Activated CD4-positive, alpha-beta T cell treated with anti-CD3 and anti-CD28 coated beads, Interleukin-2, amount 10 ng/mL, durations not matched to agents 7 days and 5 days (primary cell): ENCODE data around the gene GPR108. TPM values are rescaled to one million over a fixed set of nuclear protein-coding genes. Genes with fewer than 3 reads are reported as not detected.
A peak's percentile ranks its signal among the peaks of the same experiment; 100 is the strongest.

Source experiments
- CTCF ChIA-PET: fragments of 350-600 bp; sonication (Branson Sonifier 250); formaldehyde crosslinking; loops from one replicate; lab custom pipeline; 2021; ENCODE audit warnings: antibody characterized with exemption; lab: Charles Lee
- POLR2A ChIA-PET: fragments of 350-600 bp; sonication (Branson Sonifier 250); formaldehyde crosslinking; loops from one replicate; lab custom pipeline; 2021; ENCODE audit warnings: antibody characterized with exemption; lab: Charles Lee
- DNase-seq: peaks from one replicate; pipeline ENCODE4 v3.0.0-alpha.2; 2020
- H3K27ac Mint-ChIP-seq: one replicate; pipeline ENCODE4 v1.8.0; 2021; ENCODE audit warnings: mild to moderate bottlenecking, moderate library complexity, mixed read lengths
- H3K27me3 Mint-ChIP-seq: one replicate; pipeline ENCODE4 v1.8.0; 2021; ENCODE audit warnings: mixed read lengths
- H3K36me3 Mint-ChIP-seq: one replicate; pipeline ENCODE4 v1.8.0; 2021; ENCODE audit warnings: low read depth, mixed read lengths
- H3K4me1 Mint-ChIP-seq: one replicate; pipeline ENCODE4 v1.8.0; 2021; ENCODE audit warnings: mixed read lengths
- H3K4me3 Mint-ChIP-seq: one replicate; pipeline ENCODE4 v1.8.0; 2021; ENCODE audit warnings: mild to moderate bottlenecking, moderate library complexity, mixed read lengths
- H3K9me3 Mint-ChIP-seq: one replicate; pipeline ENCODE4 v1.8.0; 2021; ENCODE audit warnings: mixed read lengths
- total RNA-seq, 2 experiments: library from RNA; stranded (reverse); gene quantifications; one replicate each; pipeline ENCODE4 v1.2.3, GENCODE V29; 2021

Gene GPR108
- total RNA-seq, 2 experiments from 2014 or later = 64.6 TPM

DNA sequence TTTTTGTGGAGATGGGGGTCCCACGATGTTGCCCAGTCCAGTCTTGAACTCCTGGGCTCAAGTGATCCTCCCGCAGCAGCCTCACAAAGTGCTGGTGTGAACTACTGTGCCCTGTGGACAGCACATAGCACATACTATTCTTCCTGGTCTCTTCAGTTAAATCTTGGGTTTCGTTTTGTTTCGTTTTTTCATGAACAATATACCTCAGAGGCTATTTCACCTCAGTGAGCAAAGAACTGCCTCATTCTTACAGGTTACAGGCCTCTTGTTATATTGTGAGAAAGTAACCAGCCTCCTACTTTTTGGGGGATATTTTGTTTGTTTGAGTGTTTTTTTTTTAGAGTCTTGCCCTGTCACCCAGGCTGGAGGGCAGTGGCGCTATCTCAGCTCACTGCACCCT is 15.6 kb downstream of the GPR108 start:
- Mint-ChIP-seq H3K4me1 (peaks cover 43% of the 10 kb centered on the region), H3K27ac (no peak overlapping the region), H3K9me3 (peaks cover 4% of the 10 kb centered on the region), H3K4me3 (no peak overlapping the region), H3K36me3 (no peaks in the 10 kb centered on the region), H3K27me3 (peaks cover 2% of the 10 kb centered on the region)
- POLR2A ChIA-PET = interaction anchor here (0.6 kb wide), 1 partner anchor 169 kb away, joined by 5 read pairs; no protein-coding TSS in a partner anchor
- no peak for DNase-seq
- CTCF ChIA-PET = interaction anchor here (1.0 to 1.6 kb wide), 4 partner anchors 15 to 142 kb away, joined by 3 to 4 read pairs (median 3); no protein-coding TSS in a partner anchor

DNA sequence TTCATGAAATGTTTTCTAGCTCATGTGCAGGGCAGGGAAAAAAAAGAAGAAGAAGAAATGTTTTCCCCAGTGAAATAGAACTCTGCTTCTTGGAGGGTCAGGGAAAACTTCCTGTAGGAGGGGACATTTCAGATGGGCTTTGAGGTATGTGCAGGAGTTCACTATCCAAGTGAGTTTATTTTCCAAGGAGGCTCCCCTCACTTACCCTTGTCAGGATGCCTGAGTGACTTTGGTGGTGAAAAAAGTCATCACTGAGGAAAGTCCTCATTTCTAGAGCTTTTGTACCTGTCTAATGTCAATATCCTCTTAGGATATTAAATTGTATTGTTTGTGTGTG is 16.3 kb downstream of the GPR108 start:
- CTCF ChIA-PET = interaction anchor here (1.0 to 1.6 kb wide), 4 partner anchors 15 to 40 kb away, joined by 3 read pairs; no protein-coding TSS in a partner anchor
- Mint-ChIP-seq H3K4me3 (no peak overlapping the region), H3K9me3 (peaks cover 4% of the 10 kb centered on the region), H3K27ac (no peak overlapping the region), H3K36me3 (no peaks in the 10 kb centered on the region), H3K27me3 (peaks cover 7% of the 10 kb centered on the region), H3K4me1 (peaks cover 44% of the 10 kb centered on the region)
- POLR2A ChIA-PET = interaction anchor here (0.6 kb wide), 1 partner anchor 170 kb away, joined by 5 read pairs; no protein-coding TSS in a partner anchor
- no peak for DNase-seq

DNA sequence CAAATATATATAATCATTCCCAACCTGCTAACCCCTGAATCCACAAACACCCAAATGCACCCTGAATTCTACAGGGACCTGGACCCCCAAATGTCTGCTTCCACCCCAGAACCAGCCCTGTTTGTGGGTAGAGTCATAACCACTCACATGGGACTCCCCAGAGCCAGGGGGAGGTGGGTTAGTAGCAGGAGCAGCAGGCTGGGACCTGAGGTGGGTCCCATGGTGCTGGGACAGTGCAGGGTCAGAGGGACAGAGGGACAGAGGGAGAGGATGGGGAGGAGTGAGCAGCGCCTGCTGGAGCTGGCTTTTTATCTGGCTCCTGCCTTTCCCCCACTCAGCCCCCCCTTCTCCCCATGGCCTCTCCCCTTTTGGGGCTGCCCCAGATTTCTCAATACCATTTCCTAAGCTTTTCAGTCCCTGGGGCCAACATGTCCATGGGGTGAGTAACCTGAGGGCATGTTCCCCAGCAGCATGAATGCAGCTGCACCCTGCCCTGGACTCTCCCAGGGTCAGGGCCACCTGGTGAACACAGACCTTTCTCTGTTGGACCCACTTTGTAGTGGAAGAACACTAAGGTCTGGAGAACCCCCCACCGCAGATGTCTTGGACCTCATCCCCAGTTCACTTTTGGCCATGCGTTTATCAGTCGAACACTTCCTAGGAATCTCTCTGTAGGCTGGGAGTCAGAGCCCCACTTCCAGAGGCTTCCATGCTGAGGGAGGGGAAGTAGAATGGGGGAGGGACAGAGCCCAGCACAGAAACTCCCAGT is 16.8 kb downstream of the GPR108 start, which contains the start of gene C3:
Gene C3, minus strand, starts transcription at position 282 of the 769 bp plus-strand sequence. Its CDS starts 61 bp downstream, at position 221.
- peaks cover 4% of the 10 kb centered on the region for H3K9me3 Mint-ChIP-seq
- H3K4me3 Mint-ChIP-seq = no peak within 1 kb of the TSS
- ChIA-PET POLR2A (no interaction called here), CTCF (interaction anchor here (0.6 to 1.6 kb wide), 5 partner anchors 16 to 1030 kb away, joined by 3 read pairs; no protein-coding TSS in a partner anchor)
- peak within 1 kb of the TSS; percentile 37 for H3K27ac Mint-ChIP-seq
- DNase-seq = no peak
- H3K27me3 Mint-ChIP-seq = peaks cover 7% of the 10 kb centered on the region
- H3K36me3 Mint-ChIP-seq = no peaks in the 10 kb centered on the region
- peaks cover 42% of the 10 kb centered on the region for H3K4me1 Mint-ChIP-seq

DNA sequence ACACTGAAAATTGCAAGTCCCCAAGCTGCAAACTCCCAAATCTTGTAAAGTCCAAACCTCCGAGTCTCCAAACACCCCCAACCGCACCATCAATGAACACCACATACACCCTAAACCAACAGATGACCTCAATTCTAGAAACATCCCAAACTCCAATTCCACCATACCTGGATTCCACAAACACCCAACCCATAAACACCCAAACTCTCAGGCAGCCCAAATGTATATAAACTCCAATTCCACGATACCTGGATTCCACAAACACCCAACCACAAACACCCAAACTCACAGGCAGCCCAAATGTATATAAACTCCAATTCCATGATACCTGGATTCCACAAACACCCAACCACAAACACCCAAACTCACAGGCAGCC is 17.4 kb downstream of the GPR108 start:
- ChIA-PET POLR2A (no interaction called here), CTCF (interaction anchor here (0.6 to 1.1 kb wide), 2 partner anchors 19 to 1029 kb away, joined by 3 read pairs; no protein-coding TSS in a partner anchor)
- H3K27me3 Mint-ChIP-seq = peaks cover 7% of the 10 kb centered on the region
- no peak overlapping the region for H3K4me3 Mint-ChIP-seq
- H3K9me3 Mint-ChIP-seq = peaks cover 4% of the 10 kb centered on the region
- no peak for DNase-seq
- H3K36me3 Mint-ChIP-seq = no peaks in the 10 kb centered on the region
- peak overlapping the region; percentile 37 for H3K27ac Mint-ChIP-seq
- peaks cover 37% of the 10 kb centered on the region for H3K4me1 Mint-ChIP-seq

DNA sequence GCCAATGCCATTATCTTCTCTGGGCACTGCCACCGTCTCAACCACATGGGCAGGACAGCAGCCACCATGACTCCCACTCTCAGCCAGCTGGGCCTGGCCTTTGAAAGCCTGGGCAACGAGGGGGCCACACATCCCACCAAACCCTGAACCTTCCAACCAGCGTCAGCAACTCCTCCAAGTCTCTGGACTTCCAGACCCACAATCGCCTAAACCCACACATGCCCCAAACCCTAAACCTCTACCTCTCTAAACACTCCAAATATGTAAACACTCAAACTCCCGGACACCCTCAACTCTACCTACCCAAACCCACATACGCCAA is 17.9 kb downstream of the GPR108 start:
- H3K27ac Mint-ChIP-seq = no peak overlapping the region
- H3K36me3 Mint-ChIP-seq = no peaks in the 10 kb centered on the region
- no peak for DNase-seq
- no peak overlapping the region for H3K4me3 Mint-ChIP-seq
- CTCF ChIA-PET = no interaction called here
- peaks cover 7% of the 10 kb centered on the region for H3K27me3 Mint-ChIP-seq
- POLR2A ChIA-PET = no interaction called here
- H3K4me1 Mint-ChIP-seq = peaks cover 32% of the 10 kb centered on the region
- H3K9me3 Mint-ChIP-seq = peaks cover 4% of the 10 kb centered on the region

DNA sequence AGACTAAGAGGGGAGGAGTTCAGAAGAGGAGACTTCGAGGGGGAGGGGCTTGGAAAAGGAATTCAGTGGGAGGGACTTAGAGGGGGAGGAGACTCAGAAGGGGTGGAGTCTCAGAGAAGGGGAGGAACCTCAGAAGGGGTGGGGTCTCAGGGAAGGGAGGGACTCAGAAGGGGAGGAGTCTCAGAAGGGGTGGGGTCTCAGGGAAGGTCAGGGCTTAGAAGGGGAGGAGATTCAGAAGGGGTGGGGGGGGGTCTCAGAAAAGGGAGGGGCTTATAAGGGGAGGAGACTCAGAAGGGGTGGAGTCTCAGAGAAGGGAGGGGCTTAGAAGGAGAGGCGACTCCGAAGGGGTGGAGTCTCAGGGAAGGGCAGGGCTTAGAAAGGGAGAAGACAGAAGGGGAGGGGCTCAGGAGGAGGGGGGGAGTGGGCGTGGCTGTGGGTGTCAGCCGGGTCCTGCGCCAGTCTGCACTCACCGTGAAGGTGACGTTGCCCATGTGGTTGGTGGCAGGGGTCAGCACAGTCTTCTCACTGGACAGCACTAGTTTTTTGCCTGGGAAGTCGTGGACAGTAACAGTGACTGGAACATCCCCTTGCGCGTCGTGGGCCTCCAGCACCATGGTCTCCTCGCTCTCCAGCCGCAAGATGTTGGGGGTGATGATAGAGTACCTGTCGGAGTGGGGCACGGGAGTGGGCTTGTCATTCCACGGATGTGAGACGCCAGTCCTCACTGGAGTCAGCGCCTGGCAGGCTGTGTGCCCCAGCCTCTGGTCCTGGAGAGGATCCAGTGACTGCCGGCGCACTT is 18.4 kb downstream of the GPR108 start:
- peak; percentile 40 for DNase-seq
- Mint-ChIP-seq H3K36me3 (no peaks in the 10 kb centered on the region), H3K4me3 (no peak overlapping the region), H3K4me1 (peaks cover 29% of the 10 kb centered on the region), H3K27ac (no peak overlapping the region), H3K9me3 (peaks cover 4% of the 10 kb centered on the region), H3K27me3 (peaks cover 7% of the 10 kb centered on the region)
- POLR2A ChIA-PET = no interaction called here
- CTCF ChIA-PET = interaction anchor here (0.9 kb wide), 1 partner anchor 19 kb away, joined by 3 read pairs; no protein-coding TSS in a partner anchor

DNA sequence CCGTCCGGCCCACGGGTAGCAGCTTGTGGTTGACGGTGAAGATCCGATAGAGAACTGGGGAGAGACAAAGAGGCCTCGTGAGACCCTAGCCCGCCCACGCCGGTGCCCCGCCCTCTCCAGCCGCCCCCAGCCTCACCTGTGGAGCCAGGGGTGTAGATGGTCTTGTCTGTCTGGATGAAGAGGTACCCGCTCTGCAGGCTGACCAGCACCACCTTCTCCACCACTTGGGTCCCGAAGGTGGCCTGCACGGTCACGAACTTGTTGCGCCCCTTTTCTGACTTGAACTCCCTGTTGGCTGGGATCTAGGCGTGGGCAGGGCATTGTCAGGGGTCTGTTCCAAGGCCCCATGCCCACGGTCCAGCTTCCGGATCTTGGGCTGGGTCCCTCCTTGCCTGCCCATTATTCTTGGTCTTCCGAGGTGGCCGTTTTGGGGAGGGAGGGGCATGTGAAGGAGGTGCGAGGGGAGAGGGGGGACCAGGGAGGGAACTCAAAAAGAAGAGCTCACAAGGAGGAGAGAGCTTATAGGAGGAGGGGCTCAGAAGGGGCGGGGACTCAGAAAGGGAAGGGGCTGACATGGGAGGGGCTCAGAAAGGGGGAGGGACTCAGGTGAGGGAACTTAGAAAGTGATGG is 19.2 kb downstream of the GPR108 start:
- H3K4me1 Mint-ChIP-seq = peaks cover 25% of the 10 kb centered on the region
- POLR2A ChIA-PET = no interaction called here
- DNase-seq = no peak

DNA sequence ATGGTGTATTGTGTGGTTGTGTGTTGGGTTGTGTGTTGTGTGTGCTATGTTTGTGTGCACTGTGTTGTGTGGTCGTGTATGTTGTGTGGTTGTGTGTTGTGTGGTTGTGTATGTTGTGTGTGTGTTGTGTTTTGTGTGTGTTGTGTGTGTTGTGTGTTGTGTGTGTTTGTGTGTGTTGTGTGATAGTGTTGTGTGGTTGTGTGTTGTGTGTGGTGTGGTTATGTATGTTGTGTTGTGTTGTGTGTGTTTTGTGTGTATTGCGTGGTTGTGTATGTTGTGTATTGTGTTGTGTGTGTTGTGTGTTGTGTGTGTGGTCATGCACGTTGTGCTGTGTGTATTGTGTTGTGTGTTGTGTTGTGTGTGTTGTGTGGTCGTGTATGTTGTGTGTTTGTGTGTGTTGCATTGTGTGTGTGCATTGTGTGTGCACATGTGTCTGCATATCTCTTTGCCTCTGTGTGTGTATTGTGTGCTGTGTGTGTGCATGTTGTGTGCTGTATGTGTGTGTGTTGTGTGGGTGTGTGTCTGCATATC is 19.9 kb downstream of the GPR108 start:
- POLR2A ChIA-PET = no interaction called here
- no peak for DNase-seq

More for the DNA sequence above, 19.2 kb downstream of the GPR108 start:
- Mint-ChIP-seq H3K9me3 (peaks cover 4% of the 10 kb centered on the region), H3K27ac (no peak overlapping the region), H3K27me3 (peaks cover 5% of the 10 kb centered on the region), H3K36me3 (no peaks in the 10 kb centered on the region), H3K4me3 (no peak overlapping the region)
- CTCF ChIA-PET = interaction anchor here (0.9 kb wide), 1 partner anchor 20 kb away, joined by 3 read pairs; no protein-coding TSS in a partner anchor

DNA sequence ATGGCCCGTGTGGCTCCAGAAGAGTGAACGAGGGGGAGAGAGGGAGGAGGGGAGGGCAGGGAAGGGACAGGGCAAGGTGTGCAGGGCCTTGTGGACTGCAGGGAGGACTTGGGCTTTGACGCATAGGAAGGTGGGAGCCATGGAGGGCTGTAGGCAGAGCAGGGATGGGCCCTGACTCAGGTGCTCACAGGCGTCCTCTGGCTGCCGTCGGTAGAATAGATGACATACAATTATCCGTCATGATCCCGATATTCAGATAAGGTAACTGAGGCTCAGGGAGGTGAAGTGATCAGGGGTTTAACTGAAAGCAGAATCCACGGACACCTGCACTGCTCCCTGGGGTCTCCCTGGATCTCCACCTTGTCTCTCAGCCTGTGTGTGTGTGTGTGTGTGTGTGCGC is 20.3 kb downstream of the GPR108 start:
- CTCF ChIA-PET = no interaction called here
- peak overlapping the region; percentile 51 for H3K27ac Mint-ChIP-seq
- no peaks in the 10 kb centered on the region for H3K36me3 Mint-ChIP-seq

More for the DNA sequence above, 19.9 kb downstream of the GPR108 start:
- peaks cover 4% of the 10 kb centered on the region for H3K9me3 Mint-ChIP-seq
- CTCF ChIA-PET = no interaction called here
- H3K4me3 Mint-ChIP-seq = no peak overlapping the region
- no peaks in the 10 kb centered on the region for H3K36me3 Mint-ChIP-seq
- H3K4me1 Mint-ChIP-seq = peaks cover 21% of the 10 kb centered on the region
- peaks cover 5% of the 10 kb centered on the region for H3K27me3 Mint-ChIP-seq
- H3K27ac Mint-ChIP-seq = peak overlapping the region; percentile 51

DNA sequence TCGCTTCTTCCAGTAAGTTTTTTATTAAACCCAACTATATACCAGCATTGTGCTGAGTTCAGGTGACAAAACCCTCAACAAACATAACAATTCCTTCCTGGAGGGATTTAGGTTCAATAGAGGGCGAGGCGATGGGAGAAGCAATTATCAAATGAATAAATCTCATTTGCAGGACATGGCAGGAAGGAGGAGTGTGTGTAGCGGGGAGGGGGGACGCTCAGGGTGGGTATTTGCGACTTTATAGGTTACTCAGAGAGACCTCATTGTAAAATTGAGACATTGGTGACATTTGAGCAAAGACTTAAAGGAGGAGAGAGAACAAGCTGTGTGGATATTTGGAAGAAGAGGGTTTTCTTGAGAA is 20.8 kb downstream of the GPR108 start:
- Mint-ChIP-seq H3K27me3 (peaks cover 7% of the 10 kb centered on the region), H3K36me3 (no peaks in the 10 kb centered on the region), H3K4me1 (peaks cover 17% of the 10 kb centered on the region), H3K9me3 (peaks cover 4% of the 10 kb centered on the region), H3K27ac (peak overlapping the region; percentile 37), H3K4me3 (no peak overlapping the region)
- ChIA-PET POLR2A (no interaction called here), CTCF (no interaction called here)
- DNase-seq = no peak

More for the DNA sequence above, 20.3 kb downstream of the GPR108 start:
- no peak for DNase-seq
- Mint-ChIP-seq H3K4me3 (no peak overlapping the region), H3K27me3 (peaks cover 5% of the 10 kb centered on the region), H3K4me1 (peaks cover 19% of the 10 kb centered on the region), H3K9me3 (peaks cover 4% of the 10 kb centered on the region)
- POLR2A ChIA-PET = no interaction called here

DNA sequence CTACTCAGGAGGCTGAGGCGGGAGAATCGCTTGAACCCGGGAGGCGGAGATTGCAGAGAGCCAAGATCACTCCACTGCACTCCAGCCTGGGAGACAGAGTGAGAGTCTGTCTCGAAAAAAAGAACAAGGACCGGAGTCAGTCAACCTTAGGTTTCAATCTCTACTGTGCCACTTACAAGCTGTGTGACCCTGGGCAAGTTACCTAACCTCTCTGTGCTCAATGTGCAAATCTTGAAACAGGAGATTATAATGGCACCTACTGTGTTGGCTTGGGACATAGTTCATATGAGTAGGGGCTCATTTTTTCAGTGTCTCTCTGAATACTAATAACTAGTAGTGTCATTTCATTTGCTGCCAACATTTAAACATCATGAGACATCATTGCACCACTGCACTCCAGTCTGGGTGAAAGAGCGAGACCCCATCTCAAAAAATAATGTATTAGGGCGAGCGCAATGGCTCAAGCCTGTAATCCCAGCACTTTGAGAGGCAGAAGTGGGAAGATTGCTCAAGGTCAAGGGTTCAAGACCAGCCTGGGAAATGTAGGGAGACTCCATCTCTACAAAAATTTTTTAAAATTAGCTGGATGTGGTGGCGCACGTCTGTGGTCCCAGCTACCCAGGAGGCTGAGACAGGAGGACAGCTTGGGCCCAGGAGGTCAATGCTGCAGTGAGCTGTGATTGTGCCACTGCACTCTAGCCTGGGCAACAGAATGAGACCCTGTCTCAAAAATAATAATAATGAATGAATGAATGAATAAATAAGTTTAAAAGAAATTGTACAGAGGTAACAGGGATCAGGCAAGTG is 22.4 kb downstream of the GPR108 start:
- H3K4me3 Mint-ChIP-seq = no peak overlapping the region
- H3K4me1 Mint-ChIP-seq = peaks cover 19% of the 10 kb centered on the region
- no peak overlapping the region for H3K27ac Mint-ChIP-seq
- POLR2A ChIA-PET = no interaction called here
- H3K9me3 Mint-ChIP-seq = peaks cover 4% of the 10 kb centered on the region
- CTCF ChIA-PET = interaction anchor here (0.6 to 0.7 kb wide), 2 partner anchors 22 to 148 kb away, joined by 3 read pairs; no protein-coding TSS in a partner anchor
- no peak for DNase-seq
- peaks cover 24% of the 10 kb centered on the region for H3K27me3 Mint-ChIP-seq
- no peaks in the 10 kb centered on the region for H3K36me3 Mint-ChIP-seq
